ENCODE results near the gene RAB3D. TPM values are rescaled to one million over a fixed set of nuclear protein-coding genes. Genes with fewer than 3 reads are reported as not detected.

The RAB3D gene
- total and polyA plus RNA-seq, 2 experiments from 2014 or later, result 3.8 to 21.2 TPM

DNA sequence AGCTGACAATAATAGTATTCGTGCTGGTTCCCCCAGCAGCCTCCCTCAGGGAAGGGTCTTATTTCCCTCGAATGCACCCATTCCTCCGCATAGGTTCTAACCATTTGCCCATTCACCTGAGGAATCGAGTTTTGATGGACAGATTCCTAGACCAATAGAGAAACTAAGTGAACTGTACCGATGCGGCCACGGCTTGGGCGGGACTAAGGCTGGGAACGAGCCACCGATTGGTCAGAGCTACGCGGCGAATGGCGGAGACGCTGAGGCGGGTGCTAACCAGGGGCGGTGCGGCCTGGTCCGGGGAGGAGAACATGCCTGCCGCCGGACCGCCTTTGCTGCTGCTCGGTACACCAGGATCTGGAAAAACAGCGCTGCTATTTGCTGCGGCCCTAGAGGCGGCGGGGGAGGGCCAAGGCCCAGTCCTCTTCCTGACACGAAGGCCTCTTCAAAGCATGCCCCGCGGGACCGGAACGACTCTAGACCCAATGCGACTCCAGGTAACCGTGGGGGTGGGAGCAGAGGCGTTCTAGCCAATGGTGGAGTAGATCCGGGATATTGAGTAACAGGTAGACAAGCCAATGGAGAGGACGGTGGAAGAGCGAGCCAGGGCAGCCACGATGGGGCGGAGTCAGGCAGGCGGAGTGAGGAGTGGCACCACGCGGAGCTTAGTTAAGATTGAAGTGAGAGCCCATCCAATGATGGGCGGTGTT is 35.1 kb upstream of the RAB3D start, which contains the start of gene SWSAP1:
TSS of gene SWSAP1 (plus strand) at position 234 of the 710 bp plus-strand sequence. CDS start at position 249, 15 bp downstream.
- Mint-ChIP-seq H3K27me3 (ENCODE audit: insufficient read depth, low read depth, poor library complexity) (peaks cover 10% of the 10 kb centered on the region), H3K4me3 (no peak within 1 kb of the TSS), H3K27ac (no peak within 1 kb of the TSS), H3K36me3 (ENCODE audit: low read depth) (peaks cover 15% of the 10 kb centered on the region), H3K9me3 (no peaks in the 10 kb centered on the region), H3K4me1 (peaks cover 15% of the 10 kb centered on the region)
- Histone ChIP-seq H3K9me2 (ENCODE audit: insufficient read depth) (no peaks in the 10 kb centered on the region), H3F3A (replicated peaks; ENCODE audit: low read depth) (peaks cover 6% of the 10 kb centered on the region; the same call in 1 of the 2 replicates), H3K4me1 (ENCODE audit: insufficient read depth) (peaks cover 10% of the 10 kb centered on the region), H4K20me1 (replicated peaks; ENCODE audit: insufficient read depth) (no peaks in the 10 kb centered on the region; the same call in 1 of the 2 replicates), H3K4me3 (peak within 1 kb of the TSS; percentile 55), H3K79me2 (replicated peaks; ENCODE audit: insufficient read depth) (peaks cover 10% of the 10 kb centered on the region; the same call in 1 of the 2 replicates), H2AFZ (no peak within 1 kb of the TSS), H3K4me2 (peak within 1 kb of the TSS; percentile 77), H3K27ac (ENCODE audit: low read depth) (peak within 1 kb of the TSS; percentile 77), H3K27me3 (ENCODE audit: insufficient read depth) (no peaks in the 10 kb centered on the region), H3K36me3 (ENCODE audit: insufficient read depth) (no peaks in the 10 kb centered on the region)
- ATAC-seq (peak; percentile 93), DNase-seq (ENCODE audit: low spot score) (peak; percentile 100)
- no peak for TF ChIP-seq EZH2phosphoT487 (IDR thresholded peaks at IDR 0.05; ENCODE audit: unreplicated experiment)
- TF ChIP-seq ZNF331 (CRISPR knock-in tag; IDR thresholded peaks at IDR 0.05; ENCODE audit: low read depth), result no peak
- no peak for TF ChIP-seq ZNF114 (CRISPR knock-in tag; IDR thresholded peaks at IDR 0.05)
- TF ChIP-seq JUNB (IDR thresholded peaks at IDR 0.05; ENCODE audit: unreplicated experiment), result no peak
- no peak for TF ChIP-seq STAT1 (IDR thresholded peaks at IDR 0.05; ENCODE audit: unreplicated experiment)
- TF ChIP-seq CREB1 (CRISPR knock-in tag; IDR thresholded peaks at IDR 0.05; ENCODE audit: low read depth), result peak; percentile 69
- no peak for TF ChIP-seq NANOG (IDR thresholded peaks at IDR 0.05; ENCODE audit: borderline replicate concordance)
- TF ChIP-seq, protein P1, sequence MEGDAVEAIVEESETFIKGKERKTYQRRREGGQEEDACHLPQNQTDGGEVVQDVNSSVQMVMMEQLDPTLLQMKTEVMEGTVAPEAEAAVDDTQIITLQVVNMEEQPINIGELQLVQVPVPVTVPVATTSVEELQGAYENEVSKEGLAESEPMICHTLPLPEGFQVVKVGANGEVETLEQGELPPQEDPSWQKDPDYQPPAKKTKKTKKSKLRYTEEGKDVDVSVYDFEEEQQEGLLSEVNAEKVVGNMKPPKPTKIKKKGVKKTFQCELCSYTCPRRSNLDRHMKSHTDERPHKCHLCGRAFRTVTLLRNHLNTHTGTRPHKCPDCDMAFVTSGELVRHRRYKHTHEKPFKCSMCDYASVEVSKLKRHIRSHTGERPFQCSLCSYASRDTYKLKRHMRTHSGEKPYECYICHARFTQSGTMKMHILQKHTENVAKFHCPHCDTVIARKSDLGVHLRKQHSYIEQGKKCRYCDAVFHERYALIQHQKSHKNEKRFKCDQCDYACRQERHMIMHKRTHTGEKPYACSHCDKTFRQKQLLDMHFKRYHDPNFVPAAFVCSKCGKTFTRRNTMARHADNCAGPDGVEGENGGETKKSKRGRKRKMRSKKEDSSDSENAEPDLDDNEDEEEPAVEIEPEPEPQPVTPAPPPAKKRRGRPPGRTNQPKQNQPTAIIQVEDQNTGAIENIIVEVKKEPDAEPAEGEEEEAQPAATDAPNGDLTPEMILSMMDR (conservative IDR thresholded peaks at IDR 0.05; ENCODE audit: low read depth in 2 of 2), result no peak
- TF ChIP-seq, protein P2, sequence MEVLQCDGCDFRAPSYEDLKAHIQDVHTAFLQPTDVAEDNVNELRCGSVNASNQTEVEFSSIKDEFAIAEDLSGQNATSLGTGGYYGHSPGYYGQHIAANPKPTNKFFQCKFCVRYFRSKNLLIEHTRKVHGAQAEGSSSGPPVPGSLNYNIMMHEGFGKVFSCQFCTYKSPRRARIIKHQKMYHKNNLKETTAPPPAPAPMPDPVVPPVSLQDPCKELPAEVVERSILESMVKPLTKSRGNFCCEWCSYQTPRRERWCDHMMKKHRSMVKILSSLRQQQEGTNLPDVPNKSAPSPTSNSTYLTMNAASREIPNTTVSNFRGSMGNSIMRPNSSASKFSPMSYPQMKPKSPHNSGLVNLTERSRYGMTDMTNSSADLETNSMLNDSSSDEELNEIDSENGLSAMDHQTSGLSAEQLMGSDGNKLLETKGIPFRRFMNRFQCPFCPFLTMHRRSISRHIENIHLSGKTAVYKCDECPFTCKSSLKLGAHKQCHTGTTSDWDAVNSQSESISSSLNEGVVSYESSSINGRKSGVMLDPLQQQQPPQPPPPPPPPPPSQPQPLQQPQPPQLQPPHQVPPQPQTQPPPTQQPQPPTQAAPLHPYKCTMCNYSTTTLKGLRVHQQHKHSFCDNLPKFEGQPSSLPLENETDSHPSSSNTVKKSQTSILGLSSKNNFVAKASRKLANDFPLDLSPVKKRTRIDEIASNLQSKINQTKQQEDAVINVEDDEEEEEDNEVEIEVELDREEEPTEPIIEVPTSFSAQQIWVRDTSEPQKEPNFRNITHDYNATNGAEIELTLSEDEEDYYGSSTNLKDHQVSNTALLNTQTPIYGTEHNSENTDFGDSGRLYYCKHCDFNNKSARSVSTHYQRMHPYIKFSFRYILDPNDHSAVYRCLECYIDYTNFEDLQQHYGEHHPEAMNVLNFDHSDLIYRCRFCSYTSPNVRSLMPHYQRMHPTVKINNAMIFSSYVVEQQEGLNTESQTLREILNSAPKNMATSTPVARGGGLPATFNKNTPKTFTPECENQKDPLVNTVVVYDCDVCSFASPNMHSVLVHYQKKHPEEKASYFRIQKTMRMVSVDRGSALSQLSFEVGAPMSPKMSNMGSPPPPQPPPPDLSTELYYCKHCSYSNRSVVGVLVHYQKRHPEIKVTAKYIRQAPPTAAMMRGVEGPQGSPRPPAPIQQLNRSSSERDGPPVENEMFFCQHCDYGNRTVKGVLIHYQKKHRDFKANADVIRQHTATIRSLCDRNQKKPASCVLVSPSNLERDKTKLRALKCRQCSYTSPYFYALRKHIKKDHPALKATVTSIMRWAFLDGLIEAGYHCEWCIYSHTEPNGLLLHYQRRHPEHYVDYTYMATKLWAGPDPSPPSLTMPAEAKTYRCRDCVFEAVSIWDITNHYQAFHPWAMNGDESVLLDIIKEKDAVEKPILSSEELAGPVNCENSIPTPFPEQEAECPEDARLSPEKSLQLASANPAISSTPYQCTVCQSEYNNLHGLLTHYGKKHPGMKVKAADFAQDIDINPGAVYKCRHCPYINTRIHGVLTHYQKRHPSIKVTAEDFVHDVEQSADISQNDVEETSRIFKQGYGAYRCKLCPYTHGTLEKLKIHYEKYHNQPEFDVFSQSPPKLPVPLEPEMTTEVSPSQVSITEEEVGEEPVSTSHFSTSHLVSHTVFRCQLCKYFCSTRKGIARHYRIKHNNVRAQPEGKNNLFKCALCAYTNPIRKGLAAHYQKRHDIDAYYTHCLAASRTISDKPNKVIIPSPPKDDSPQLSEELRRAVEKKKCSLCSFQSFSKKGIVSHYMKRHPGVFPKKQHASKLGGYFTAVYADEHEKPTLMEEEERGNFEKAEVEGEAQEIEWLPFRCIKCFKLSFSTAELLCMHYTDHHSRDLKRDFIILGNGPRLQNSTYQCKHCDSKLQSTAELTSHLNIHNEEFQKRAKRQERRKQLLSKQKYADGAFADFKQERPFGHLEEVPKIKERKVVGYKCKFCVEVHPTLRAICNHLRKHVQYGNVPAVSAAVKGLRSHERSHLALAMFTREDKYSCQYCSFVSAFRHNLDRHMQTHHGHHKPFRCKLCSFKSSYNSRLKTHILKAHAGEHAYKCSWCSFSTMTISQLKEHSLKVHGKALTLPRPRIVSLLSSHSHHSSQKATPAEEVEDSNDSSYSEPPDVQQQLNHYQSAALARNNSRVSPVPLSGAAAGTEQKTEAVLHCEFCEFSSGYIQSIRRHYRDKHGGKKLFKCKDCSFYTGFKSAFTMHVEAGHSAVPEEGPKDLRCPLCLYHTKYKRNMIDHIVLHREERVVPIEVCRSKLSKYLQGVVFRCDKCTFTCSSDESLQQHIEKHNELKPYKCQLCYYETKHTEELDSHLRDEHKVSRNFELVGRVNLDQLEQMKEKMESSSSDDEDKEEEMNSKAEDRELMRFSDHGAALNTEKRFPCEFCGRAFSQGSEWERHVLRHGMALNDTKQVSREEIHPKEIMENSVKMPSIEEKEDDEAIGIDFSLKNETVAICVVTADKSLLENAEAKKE (CRISPR knock-in tag; IDR thresholded peaks at IDR 0.05), result no peak
- TF ChIP-seq, protein P3, sequence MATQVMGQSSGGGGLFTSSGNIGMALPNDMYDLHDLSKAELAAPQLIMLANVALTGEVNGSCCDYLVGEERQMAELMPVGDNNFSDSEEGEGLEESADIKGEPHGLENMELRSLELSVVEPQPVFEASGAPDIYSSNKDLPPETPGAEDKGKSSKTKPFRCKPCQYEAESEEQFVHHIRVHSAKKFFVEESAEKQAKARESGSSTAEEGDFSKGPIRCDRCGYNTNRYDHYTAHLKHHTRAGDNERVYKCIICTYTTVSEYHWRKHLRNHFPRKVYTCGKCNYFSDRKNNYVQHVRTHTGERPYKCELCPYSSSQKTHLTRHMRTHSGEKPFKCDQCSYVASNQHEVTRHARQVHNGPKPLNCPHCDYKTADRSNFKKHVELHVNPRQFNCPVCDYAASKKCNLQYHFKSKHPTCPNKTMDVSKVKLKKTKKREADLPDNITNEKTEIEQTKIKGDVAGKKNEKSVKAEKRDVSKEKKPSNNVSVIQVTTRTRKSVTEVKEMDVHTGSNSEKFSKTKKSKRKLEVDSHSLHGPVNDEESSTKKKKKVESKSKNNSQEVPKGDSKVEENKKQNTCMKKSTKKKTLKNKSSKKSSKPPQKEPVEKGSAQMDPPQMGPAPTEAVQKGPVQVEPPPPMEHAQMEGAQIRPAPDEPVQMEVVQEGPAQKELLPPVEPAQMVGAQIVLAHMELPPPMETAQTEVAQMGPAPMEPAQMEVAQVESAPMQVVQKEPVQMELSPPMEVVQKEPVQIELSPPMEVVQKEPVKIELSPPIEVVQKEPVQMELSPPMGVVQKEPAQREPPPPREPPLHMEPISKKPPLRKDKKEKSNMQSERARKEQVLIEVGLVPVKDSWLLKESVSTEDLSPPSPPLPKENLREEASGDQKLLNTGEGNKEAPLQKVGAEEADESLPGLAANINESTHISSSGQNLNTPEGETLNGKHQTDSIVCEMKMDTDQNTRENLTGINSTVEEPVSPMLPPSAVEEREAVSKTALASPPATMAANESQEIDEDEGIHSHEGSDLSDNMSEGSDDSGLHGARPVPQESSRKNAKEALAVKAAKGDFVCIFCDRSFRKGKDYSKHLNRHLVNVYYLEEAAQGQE (IDR thresholded peaks at IDR 0.05; ENCODE audit: unreplicated experiment), result no peak
- TF ChIP-seq, protein P4, sequence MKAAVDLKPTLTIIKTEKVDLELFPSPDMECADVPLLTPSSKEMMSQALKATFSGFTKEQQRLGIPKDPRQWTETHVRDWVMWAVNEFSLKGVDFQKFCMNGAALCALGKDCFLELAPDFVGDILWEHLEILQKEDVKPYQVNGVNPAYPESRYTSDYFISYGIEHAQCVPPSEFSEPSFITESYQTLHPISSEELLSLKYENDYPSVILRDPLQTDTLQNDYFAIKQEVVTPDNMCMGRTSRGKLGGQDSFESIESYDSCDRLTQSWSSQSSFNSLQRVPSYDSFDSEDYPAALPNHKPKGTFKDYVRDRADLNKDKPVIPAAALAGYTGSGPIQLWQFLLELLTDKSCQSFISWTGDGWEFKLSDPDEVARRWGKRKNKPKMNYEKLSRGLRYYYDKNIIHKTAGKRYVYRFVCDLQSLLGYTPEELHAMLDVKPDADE (IDR thresholded peaks at IDR 0.05), result peak; percentile 61; the same call in 1 of the 2 replicates
- no peak for TF ChIP-seq EZH2 (IDR thresholded peaks at IDR 0.05; ENCODE audit: low read depth, unreplicated experiment)
- TF ChIP-seq POLR2AphosphoS5 (IDR thresholded peaks at IDR 0.05; ENCODE audit: low read depth), result peak; percentile 94
